Esophagus squamous epithelium (tissue), 5 donors: Measurements from ENCODE around the gene CCDC192. TPM values are rescaled to one million over a fixed set of nuclear protein-coding genes. Genes with fewer than 3 reads are reported as not detected.

Experiments used
- DNase-seq: peaks from one replicate; lab custom pipeline; 2025; lab: John Stamatoyannopoulos, UW
- H3K27ac ChIP-seq, 4 donors: fragments of 200-600 bp; sonication (generic); one replicate each; pipeline ENCODE4 v1.5.1; 2016 to 2019; ENCODE audit warnings: mild to moderate bottlenecking in 1 of 4
- H3K27me3 ChIP-seq, 4 donors: fragments of 200-600 bp; sonication (generic); 1 replicate in 3 of 4; 2 replicates in 1 of 4; pipeline versions ENCODE4 v1.5.1 to v1.6.0; 2017 to 2021; ENCODE audit warnings: antibody characterized with exemption in 1 of 4
- H3K36me3 ChIP-seq, 3 donors: fragments of 200-600 bp; sonication (generic); one replicate each; pipeline ENCODE4 v1.5.1; 2016 to 2019
- H3K4me1 ChIP-seq, 3 donors: fragments of 200-600 bp; sonication (generic); one replicate each; pipeline ENCODE4 v1.5.1; 2017 to 2019
- H3K4me3 ChIP-seq, 4 donors: fragments of 200-600 bp; sonication (generic); 1 replicate in 3 of 4; 2 replicates in 1 of 4; pipeline ENCODE4 v1.5.1; 2016 to 2019; ENCODE audit warnings: mild to moderate bottlenecking in 2 of 4, moderate library complexity in 1 of 4
- H3K9me3 ChIP-seq, 3 donors: fragments of 200-600 bp; sonication (generic); one replicate each; pipeline ENCODE4 v1.5.1; 2016 to 2019
- CTCF ChIP-seq, 6 experiments: fragments of 450-650 bp in 4 of 6; fragments of 200-600 bp in 2 of 6; sonication (generic) in 2 of 6; IDR thresholded peaks; one replicate each; pipeline ENCODE4 v1.5.1; 2016 to 2019; ENCODE audit warnings: antibody characterized with exemption in 6 of 6, mild to moderate bottlenecking in 4 of 6, moderate library complexity in 4 of 6
- POLR2A ChIP-seq, 4 donors: fragments of 450-650 bp; IDR thresholded peaks; one replicate each; pipeline ENCODE4 v1.6.1; 2017; ENCODE audit warnings: antibody characterized with exemption in 4 of 4, mild to moderate bottlenecking in 4 of 4, moderate library complexity in 3 of 4
- WGBS, 2 donors: methylation state at CpG; one replicate each; pipeline ENCODE4 v1.1.5; 2018; 5-methylcytosine and 5-hydroxymethylcytosine counted together
- intact Hi-C: fragments of 100-400 bp; cut with DNase I; formaldehyde crosslinking; loops from one replicate; pipeline ENCODE4 v1.15.0; 2022
- total RNA-seq, 4 donors: library from RNA; depleted of rRNA; stranded (reverse); fragments of >200 nt; gene quantifications; one replicate each; pipeline ENCODE4 v1.1.0, GENCODE V29; 2016
- donor health status: DM: yes; HTN: yes; CAD: no.

CCDC192 gene
- total RNA-seq, 4 donors from 2014 or later, result not detected

- no peaks in the 10 kb centered on the region for H3K9me3 ChIP-seq
- no peak for TF ChIP-seq CTCF (IDR thresholded peaks at IDR 0.05)
- no peak for TF ChIP-seq POLR2A (IDR thresholded peaks at IDR 0.05)
- peaks cover 0 to 15% (median 0%) of the 10 kb centered on the region in 3 donors for H3K4me1 ChIP-seq
- 81 to 86% methylated on average over 1 of the region's 1 CpG for WGBS, 2 donors
- intact Hi-C loops, result no loop called here
- no peaks in the 10 kb centered on the region for H3K36me3 ChIP-seq
- no peak overlapping the region for H3K4me3 ChIP-seq
- no peaks in the 10 kb centered on the region for H3K27me3 ChIP-seq
- H3K27ac ChIP-seq, result no peak overlapping the region
- DNase-seq, result no peak
These were observed 182.0 kb downstream of the CCDC192 start for GRCh38 chr5:127885176-127885575.

GRCh38 chr5:127886081-127886480 is 182.9 kb downstream of the CCDC192 start:
- WGBS, 2 donors, result 52 to 64% methylated on average over 3 of the region's 3 CpGs
- H3K4me3 ChIP-seq, result no peak overlapping the region
- no peak for TF ChIP-seq POLR2A (IDR thresholded peaks at IDR 0.05)
- TF ChIP-seq CTCF (IDR thresholded peaks at IDR 0.05), result no peak
- H3K27ac ChIP-seq, result peak overlapping the region in 2 of 4 donors; percentile 9 to 10
- no peaks in the 10 kb centered on the region for H3K36me3 ChIP-seq
- intact Hi-C loops, result no loop called here
- H3K9me3 ChIP-seq, result no peaks in the 10 kb centered on the region
- no peak for DNase-seq
- H3K27me3 ChIP-seq, result no peaks in the 10 kb centered on the region
- H3K4me1 ChIP-seq, result peaks cover 0 to 15% (median 0%) of the 10 kb centered on the region in 3 donors

GRCh38 chr5:127887282-127887681 is 184.1 kb downstream of the CCDC192 start:
- Histone ChIP-seq H3K27ac (no peak overlapping the region), H3K4me1 (peaks cover 0 to 17% (median 0%) of the 10 kb centered on the region in 3 donors), H3K36me3 (no peaks in the 10 kb centered on the region), H3K9me3 (no peaks in the 10 kb centered on the region), H3K27me3 (no peaks in the 10 kb centered on the region), H3K4me3 (no peak overlapping the region)
- WGBS, 2 donors, result 100% methylated on average over 1 of the region's 1 CpG; no CpG with 5 or more reads in 1 of the 2 donors
- DNase-seq, result no peak
- TF ChIP-seq POLR2A (IDR thresholded peaks at IDR 0.05) (no peak), CTCF (IDR thresholded peaks at IDR 0.05) (no peak)
- intact Hi-C loops, result no loop called here

- Histone ChIP-seq H3K9me3 (no peaks in the 10 kb centered on the region), H3K36me3 (no peaks in the 10 kb centered on the region), H3K27me3 (no peaks in the 10 kb centered on the region), H3K4me3 (no peak overlapping the region), H3K4me1 (peaks cover 0 to 9% (median 4%) of the 10 kb centered on the region in 3 donors), H3K27ac (no peak overlapping the region)
- no peak for TF ChIP-seq POLR2A (IDR thresholded peaks at IDR 0.05)
- no peak for TF ChIP-seq CTCF (IDR thresholded peaks at IDR 0.05)
- DNase-seq, result no peak
- WGBS, 2 donors, result 88 to 94% methylated on average over 1 of the region's 1 CpG
- intact Hi-C loops, result no loop called here
These were observed 188.8 kb downstream of the CCDC192 start for GRCh38 chr5:127891942-127892341.

GRCh38 chr5:127892467-127893207 is 189.4 kb downstream of the CCDC192 start:
- TF ChIP-seq POLR2A (IDR thresholded peaks at IDR 0.05) (no peak), CTCF (IDR thresholded peaks at IDR 0.05) (no peak)
- H3K27ac ChIP-seq, result peak overlapping the region in 1 of 4 donors; percentile 16
- intact Hi-C loops, result no loop called here
- no peaks in the 10 kb centered on the region for H3K36me3 ChIP-seq
- no peaks in the 10 kb centered on the region for H3K27me3 ChIP-seq
- H3K4me3 ChIP-seq, result no peak overlapping the region
- H3K4me1 ChIP-seq, result peaks cover 0 to 9% (median 4%) of the 10 kb centered on the region in 3 donors
- DNase-seq, result no peak
- 17 to 34% methylated on average over 6 of the region's 6 CpGs for WGBS, 2 donors
- H3K9me3 ChIP-seq, result no peaks in the 10 kb centered on the region
